Right kidney (tissue), 1 donor: ENCODE data around the gene POLR3H.

ENCODE experiments used
- DNase-seq: peaks from one replicate; pipeline ENCODE4 v3.0.0-alpha.2; 2016

Gene POLR3H

DNA sequence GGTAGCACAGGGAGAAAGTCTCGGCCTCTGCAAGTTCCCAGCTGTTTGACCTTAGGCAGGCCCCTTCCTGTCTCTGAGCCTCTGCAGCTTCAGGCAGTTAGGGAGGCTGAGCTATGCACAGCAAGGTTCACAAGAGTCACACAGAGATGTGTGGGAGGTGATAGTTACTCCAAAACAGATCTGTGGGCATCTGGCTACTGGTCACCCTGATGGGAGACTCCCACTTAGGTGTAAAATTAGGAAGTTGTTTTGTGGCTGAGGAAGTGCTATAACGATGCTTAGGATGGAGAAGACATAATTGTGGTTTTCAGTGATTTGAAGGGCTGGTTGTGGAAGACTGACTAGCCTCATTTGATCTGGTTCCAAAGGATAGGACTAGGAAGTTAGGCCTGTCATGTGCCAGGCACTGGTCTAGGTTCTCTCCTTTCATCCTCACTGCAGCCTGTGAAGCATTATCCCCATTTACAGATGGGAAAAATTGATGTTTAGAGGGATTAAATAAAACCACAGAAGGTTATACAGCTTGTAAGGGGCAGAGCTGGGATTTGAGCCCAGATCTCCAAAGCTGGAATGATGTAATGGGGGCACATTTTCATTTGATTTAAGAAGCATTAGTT is 61.8 kb downstream of the POLR3H start:
- DNase-seq = no peak

DNA sequence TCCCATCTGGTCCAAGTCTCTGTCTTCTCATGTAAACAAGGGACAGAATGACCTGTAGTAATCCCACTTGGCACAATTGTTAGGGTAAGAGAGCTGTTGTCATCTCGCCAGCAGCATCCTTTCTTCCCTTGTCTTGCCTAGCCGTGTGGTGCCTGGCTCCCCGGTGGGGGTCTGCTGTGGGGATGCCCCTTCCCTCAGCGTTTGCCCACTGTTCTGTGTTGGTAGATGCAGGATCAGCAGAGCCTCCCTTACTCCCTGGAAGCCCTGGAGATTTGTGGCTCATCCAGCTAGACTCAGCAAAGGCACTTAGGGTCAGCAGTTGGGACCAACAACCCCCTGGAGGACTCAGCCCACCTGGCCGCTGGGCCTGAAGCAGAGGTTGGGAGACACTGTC is 62.3 kb downstream of the POLR3H start:
- DNase-seq = no peak

- no peak for DNase-seq
These were observed 63.0 kb downstream of the POLR3H start for GRCh38 chr22:41481131-41481830.

- DNase-seq = no peak
These were observed 63.9 kb downstream of the POLR3H start for GRCh38 chr22:41480397-41480735.

DNA sequence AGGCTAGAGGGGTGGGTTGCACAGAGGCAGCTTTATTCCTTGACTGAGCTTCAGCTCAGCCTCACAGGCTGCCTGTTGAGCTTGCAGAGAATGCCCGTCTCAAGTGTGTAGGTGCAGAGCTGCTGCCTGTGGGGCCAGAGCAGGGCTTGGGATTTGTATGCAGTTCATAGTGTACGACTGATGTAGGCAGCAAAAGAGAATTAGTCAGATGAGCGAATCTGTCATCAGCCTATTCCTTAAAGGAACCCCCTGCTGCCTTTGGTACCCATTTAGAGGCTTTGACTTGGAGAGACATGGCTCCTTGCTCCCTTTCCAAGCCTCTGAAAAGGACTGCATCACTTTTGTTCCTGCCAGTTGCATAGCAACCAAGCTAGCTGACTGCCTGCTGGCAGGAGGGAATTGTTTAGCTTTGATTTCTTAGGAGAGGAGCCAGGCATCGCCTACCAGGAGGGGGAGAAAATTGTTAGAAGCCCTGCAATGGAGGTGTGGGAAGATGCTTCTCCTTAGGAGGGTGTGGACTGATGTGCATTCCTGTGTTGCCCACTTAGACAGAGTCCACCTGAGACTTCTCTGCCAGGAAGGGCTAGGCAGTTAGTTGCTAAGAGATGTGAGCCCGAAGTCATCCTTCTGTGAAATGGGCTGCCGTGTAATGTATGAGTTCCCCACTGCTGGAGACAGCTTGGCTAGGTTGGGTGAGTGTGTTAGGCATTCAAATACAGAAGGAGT is 64.4 kb downstream of the POLR3H start:
- DNase-seq = no peak

- no peak for DNase-seq
These were observed 65.3 kb downstream of the POLR3H start for GRCh38 chr22:41478891-41479521.

DNA sequence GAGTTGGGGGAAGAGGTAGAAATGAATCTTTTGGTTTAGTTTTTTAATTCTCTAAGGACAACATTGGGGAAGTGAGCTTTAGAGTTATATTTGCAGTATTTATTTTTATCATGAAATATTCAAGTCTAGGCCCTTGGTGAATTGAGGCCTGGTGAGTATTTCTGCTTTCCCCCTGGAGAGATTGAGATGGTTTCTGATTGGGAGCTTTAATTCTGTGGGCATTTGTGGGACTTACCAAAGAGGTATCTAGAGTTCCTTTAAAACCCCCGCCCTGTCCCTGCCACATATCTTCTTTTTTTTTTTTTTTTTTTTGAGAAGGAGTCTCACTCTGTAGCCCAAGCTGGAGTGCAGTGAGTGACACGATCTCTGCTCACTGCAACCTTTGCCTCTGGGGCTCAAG is 65.8 kb downstream of the POLR3H start:
- DNase-seq = no peak
